ENCODE results near the gene OGFOD2. TPM values are rescaled to one million over a fixed set of nuclear protein-coding genes. Genes with fewer than 3 reads are reported as not detected.

The OGFOD2 gene
- total RNA-seq, 4 donors from 2014 or later: 7.2 to 19.8 (median 13.4) TPM

- Histone ChIP-seq H3K4me1 (peaks cover 0 to 27% (median 0%) of the 10 kb centered on the region in 4 donors), H3K4me3 (no peak overlapping the region), H3K27me3 (no peaks in the 10 kb centered on the region), H3K36me3 (peaks cover 0 to 78% (median 0%) of the 10 kb centered on the region in 3 donors), H3K27ac (no peak overlapping the region), H3K9me3 (no peaks in the 10 kb centered on the region)
- WGBS, 2 donors: 69% methylated on average over 19 to 20 of the region's 20 CpGs
- TF ChIP-seq POLR2A (IDR thresholded peaks at IDR 0.05) (no peak), CTCF (IDR thresholded peaks at IDR 0.05) (no peak), EP300 (IDR thresholded peaks at IDR 0.05) (no peak)
- DNase-seq (ENCODE audit: low spot score in 2 of 2): no peak
Observed at GRCh38 chr12:122999986-123000420, 25.0 kb downstream of the OGFOD2 start.

- no peak for DNase-seq (ENCODE audit: low spot score in 2 of 2)
- WGBS, 2 donors: 93 to 99% methylated on average over 10 of the region's 10 CpGs
- no peak for TF ChIP-seq CTCF (IDR thresholded peaks at IDR 0.05)
- TF ChIP-seq EP300 (IDR thresholded peaks at IDR 0.05): no peak
- TF ChIP-seq POLR2A (IDR thresholded peaks at IDR 0.05): no peak
- Histone ChIP-seq H3K4me3 (no peak overlapping the region), H3K36me3 (peaks cover 0 to 80% (median 0%) of the 10 kb centered on the region in 3 donors), H3K9me3 (no peaks in the 10 kb centered on the region), H3K4me1 (peaks cover 0 to 22% (median 0%) of the 10 kb centered on the region in 4 donors), H3K27me3 (no peaks in the 10 kb centered on the region), H3K27ac (no peak overlapping the region)
Observed at GRCh38 chr12:123000578-123000977, 25.5 kb downstream of the OGFOD2 start.

- 92 to 94% methylated on average over 3 of the region's 3 CpGs for WGBS, 2 donors
- H3K4me1 ChIP-seq: peaks cover 0 to 13% (median 0%) of the 10 kb centered on the region in 4 donors
- H3K27ac ChIP-seq: no peak overlapping the region
- no peak for DNase-seq (ENCODE audit: low spot score in 2 of 2)
- H3K4me3 ChIP-seq: no peak overlapping the region
- H3K27me3 ChIP-seq: no peaks in the 10 kb centered on the region
- H3K36me3 ChIP-seq: peaks cover 0 to 73% (median 0%) of the 10 kb centered on the region in 3 donors
- no peaks in the 10 kb centered on the region for H3K9me3 ChIP-seq
- TF ChIP-seq CTCF (IDR thresholded peaks at IDR 0.05) (no peak), POLR2A (IDR thresholded peaks at IDR 0.05) (no peak), EP300 (IDR thresholded peaks at IDR 0.05) (no peak)
Observed at GRCh38 chr12:123001464-123001863, 26.4 kb downstream of the OGFOD2 start.

DNA sequence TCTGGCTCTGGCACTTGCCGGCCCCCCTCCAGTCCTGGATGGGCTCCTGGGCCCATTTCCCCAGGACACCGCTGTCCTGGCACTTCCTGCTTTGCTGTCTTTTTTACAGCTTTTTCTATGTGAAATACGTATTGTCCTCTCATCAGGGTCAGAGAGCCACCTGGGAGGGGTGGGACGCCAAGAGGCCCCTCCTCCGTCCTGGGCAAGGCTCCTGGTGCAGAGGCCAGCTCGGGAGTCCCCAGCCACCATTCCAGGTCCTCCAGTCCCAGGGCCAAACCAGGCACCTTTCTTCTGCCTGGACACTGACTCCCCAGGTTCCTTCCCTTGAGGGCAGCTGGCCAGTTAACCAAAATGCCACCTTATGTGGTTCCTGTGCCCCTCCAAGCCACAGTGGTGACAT, 28.2 kb downstream of the OGFOD2 start:
- Histone ChIP-seq H3K27ac (no peak overlapping the region), H3K9me3 (no peaks in the 10 kb centered on the region), H3K4me1 (no peaks in the 10 kb centered on the region), H3K36me3 (peaks cover 0 to 69% (median 0%) of the 10 kb centered on the region in 3 donors), H3K4me3 (no peak overlapping the region), H3K27me3 (no peaks in the 10 kb centered on the region)
- TF ChIP-seq POLR2A (IDR thresholded peaks at IDR 0.05): no peak
- TF ChIP-seq CTCF (IDR thresholded peaks at IDR 0.05): no peak
- TF ChIP-seq EP300 (IDR thresholded peaks at IDR 0.05): no peak
- DNase-seq (ENCODE audit: low spot score in 2 of 2): no peak
- 80 to 83% methylated on average over 6 of the region's 6 CpGs for WGBS, 2 donors

DNA sequence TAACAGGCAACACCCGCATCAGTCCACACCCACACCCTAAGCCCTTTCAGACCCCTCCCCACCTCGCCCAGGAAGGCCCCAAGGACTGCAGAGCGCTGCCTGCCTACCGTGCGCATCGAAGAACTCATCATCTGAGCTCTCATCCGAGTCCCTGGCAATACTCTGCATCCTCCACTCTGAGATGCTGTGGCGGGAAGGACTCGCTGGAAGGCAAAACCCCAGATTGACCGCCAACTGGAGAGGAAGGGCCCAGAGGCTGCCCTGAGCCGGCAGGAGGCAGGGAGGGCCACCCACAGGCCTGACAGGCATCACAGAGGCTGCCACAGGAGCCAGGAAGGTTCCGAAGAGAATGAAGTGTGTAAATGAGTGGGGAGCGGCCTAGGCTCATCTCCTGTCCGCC, 29.2 kb downstream of the OGFOD2 start:
- no peaks in the 10 kb centered on the region for H3K9me3 ChIP-seq
- 83 to 88% methylated on average over 10 to 14 of the region's 14 CpGs for WGBS, 2 donors
- no peak for DNase-seq (ENCODE audit: low spot score in 2 of 2)
- H3K4me3 ChIP-seq: no peak overlapping the region
- H3K36me3 ChIP-seq: peaks cover 0 to 75% (median 0%) of the 10 kb centered on the region in 3 donors
- TF ChIP-seq EP300 (IDR thresholded peaks at IDR 0.05): no peak
- no peak for TF ChIP-seq POLR2A (IDR thresholded peaks at IDR 0.05)
- no peak for TF ChIP-seq CTCF (IDR thresholded peaks at IDR 0.05)
- H3K4me1 ChIP-seq: no peaks in the 10 kb centered on the region
- H3K27ac ChIP-seq: no peak overlapping the region
- H3K27me3 ChIP-seq: no peaks in the 10 kb centered on the region
